Spleen (tissue), 7 donors: ENCODE measurements around the gene ANKFY1.

Experiments used
- CTCF ChIP-seq, 11 experiments: fragments of 200-600 bp in 7 of 11; fragments of 450-650 bp in 4 of 11; sonication (generic) in 4 of 11; IDR thresholded peaks in 8 of 11; conservative IDR thresholded peaks in 3 of 11; 1 replicate in 7 of 11; 2 replicates in 4 of 11; pipeline versions ENCODE4 v1.4.0 to v1.8.0; 2016 to 2021; ENCODE audit warnings: antibody characterized with exemption in 11 of 11, inconsistent platforms in 4 of 11, mild to moderate bottlenecking in 1 of 11
- POLR2A ChIP-seq, 3 donors: fragments of 450-650 bp; IDR thresholded peaks; one replicate each; pipeline ENCODE4 v1.5.1; 2017; ENCODE audit warnings: antibody characterized with exemption in 3 of 3, mild to moderate bottlenecking in 1 of 3
- POLR2AphosphoS5 ChIP-seq, 3 donors: sonication (generic); formaldehyde crosslinking; IDR thresholded peaks; one replicate each; pipeline ENCODE4 v1.5.1; 2017; ENCODE audit warnings: antibody characterized with exemption in 3 of 3
- donor health status: DM: no; HTN: no; CAD: no; lungs with moderate emphysema.
- donor health status: DM: no; HTN: no; CAD: no.
- donor health status: DM: no; HTN: no; CAD: no.

GRCh38 chr17:4175921-4176807, 87.6 kb downstream of the ANKFY1 start:
- TF ChIP-seq POLR2A (IDR thresholded peaks at IDR 0.05) (no peak), CTCF (IDR thresholded peaks at IDR 0.05 in 8 of 11, conservative IDR thresholded peaks at IDR 0.05 in 3 of 11) (no peak), POLR2AphosphoS5 (IDR thresholded peaks at IDR 0.05) (peak in 1 of 3 donors; percentile 33)
